ENCODE measurements around the gene APPL1.
A peak's percentile ranks its signal among the peaks of the same experiment; 100 is the strongest.

APPL1 gene, protein sequence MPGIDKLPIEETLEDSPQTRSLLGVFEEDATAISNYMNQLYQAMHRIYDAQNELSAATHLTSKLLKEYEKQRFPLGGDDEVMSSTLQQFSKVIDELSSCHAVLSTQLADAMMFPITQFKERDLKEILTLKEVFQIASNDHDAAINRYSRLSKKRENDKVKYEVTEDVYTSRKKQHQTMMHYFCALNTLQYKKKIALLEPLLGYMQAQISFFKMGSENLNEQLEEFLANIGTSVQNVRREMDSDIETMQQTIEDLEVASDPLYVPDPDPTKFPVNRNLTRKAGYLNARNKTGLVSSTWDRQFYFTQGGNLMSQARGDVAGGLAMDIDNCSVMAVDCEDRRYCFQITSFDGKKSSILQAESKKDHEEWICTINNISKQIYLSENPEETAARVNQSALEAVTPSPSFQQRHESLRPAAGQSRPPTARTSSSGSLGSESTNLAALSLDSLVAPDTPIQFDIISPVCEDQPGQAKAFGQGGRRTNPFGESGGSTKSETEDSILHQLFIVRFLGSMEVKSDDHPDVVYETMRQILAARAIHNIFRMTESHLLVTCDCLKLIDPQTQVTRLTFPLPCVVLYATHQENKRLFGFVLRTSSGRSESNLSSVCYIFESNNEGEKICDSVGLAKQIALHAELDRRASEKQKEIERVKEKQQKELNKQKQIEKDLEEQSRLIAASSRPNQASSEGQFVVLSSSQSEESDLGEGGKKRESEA

DNA sequence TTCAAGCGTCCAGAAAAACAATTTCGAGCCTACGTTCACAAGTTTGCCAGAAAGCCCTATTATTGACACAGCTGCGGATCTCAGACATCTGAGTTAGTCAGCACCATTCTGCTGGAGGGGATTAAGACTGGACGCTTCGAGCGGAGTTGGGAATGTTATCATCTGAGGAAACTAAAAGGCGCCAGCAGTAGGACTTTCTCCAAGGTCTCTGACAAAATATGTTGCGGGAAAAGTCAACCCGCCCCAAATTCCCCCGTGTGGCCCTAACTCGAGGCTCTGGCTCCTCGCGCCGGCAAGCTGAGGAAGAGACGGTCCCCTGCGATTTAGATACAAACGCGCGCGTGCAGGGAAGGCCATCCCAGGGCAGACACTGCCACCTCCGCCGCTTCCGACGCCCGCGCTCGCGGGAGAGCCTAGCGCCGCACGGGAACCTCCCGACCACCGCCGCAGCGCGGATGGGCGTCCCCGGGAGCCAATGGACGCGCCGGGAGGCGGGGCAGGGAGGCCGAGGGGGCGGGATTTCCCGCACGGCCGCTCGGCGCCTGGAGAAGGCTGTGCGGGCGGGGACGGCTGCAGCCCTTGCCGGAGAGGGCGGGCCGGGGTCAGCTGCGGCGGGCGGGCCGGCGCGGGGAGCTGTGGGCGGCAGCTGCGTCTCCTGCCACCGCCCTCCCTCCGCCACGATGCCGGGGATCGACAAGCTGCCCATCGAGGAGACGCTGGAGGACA lies at the start of gene APPL1:
Gene APPL1, plus strand, starts transcription at position 526 of the 726 bp plus-strand sequence. Its CDS starts 155 bp downstream, at position 681.
- H3K4me1 ChIP-seq (ENCODE audit: control insufficient read depth in 1 of 2, insufficient read depth in 2 of 2, low read length in 2 of 2): peaks cover 5 to 9% of the 10 kb centered on the region in 2 donors
- no peaks in the 10 kb centered on the region for H3K9me3 ChIP-seq (ENCODE audit: control insufficient read depth in 1 of 2, low read length in 2 of 2)
- H3K27me3 ChIP-seq (ENCODE audit: control insufficient read depth in 1 of 2, insufficient read depth in 2 of 2, low read length in 2 of 2): no peaks in the 10 kb centered on the region

DNA sequence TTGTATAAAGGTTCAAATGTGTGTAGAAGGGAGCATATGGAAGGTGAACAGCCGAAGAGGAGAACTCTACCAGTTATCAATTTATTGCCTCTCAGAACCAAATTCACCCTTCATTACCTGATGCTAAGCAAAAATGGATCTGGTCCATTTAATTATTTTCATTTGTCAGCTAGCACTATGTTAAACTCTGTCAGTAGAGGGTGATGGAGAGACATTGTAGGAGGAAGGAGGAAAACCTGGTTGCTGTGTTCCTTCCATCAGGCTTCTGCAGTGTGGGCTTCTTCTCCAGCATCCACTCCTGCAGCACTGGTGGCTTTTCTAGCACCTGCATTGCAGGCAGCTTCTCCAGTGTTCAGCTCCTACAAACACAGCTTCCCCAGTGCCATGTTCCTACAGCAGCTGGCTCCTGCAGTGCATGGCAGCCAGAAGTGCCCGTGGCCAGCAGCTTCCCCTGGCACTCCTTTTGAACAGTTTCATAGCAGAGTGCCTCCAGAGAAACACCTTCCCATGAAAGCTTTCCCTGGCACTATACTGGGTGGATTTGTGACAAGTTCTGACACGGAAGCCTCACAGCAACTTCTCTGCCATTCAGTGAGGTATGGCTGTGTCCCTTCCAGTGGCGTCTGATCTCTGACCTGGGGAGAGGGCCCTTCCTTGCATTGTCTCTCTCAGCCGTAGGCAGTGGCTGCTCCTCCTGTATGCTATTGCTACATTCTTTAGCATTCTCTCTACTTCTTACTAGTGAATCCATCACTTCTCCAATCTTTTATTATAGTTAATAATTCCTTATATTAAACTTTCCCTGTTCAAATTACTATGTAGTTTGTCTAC lies 47.7 kb upstream of the APPL1 start:
- Histone ChIP-seq H3K9ac (ENCODE audit: low read depth in 1 of 2, low read length in 2 of 2) (no peak overlapping the region), H3K4me3 (ENCODE audit: low read depth in 1 of 2, low read length in 2 of 2) (no peak overlapping the region), H3K27me3 (ENCODE audit: control insufficient read depth in 1 of 2, insufficient read depth in 2 of 2, low read length in 2 of 2) (no peaks in the 10 kb centered on the region), H3K4me1 (ENCODE audit: control insufficient read depth in 1 of 2, insufficient read depth in 2 of 2, low read length in 2 of 2) (no peaks in the 10 kb centered on the region), H3K36me3 (ENCODE audit: control insufficient read depth in 1 of 2, insufficient read depth in 2 of 2, low read length in 2 of 2) (no peaks in the 10 kb centered on the region), H3K9me3 (ENCODE audit: control insufficient read depth in 1 of 2, low read length in 2 of 2) (no peaks in the 10 kb centered on the region), H3K27ac (ENCODE audit: low read depth, low read length) (no peak overlapping the region)

More for the DNA sequence above, at the start of gene APPL1:
- Histone ChIP-seq H3K4me3 (ENCODE audit: low read depth in 1 of 2, low read length in 2 of 2) (peak within 1 kb of the TSS; percentile 88 to 97), H3K9ac (ENCODE audit: low read depth in 1 of 2, low read length in 2 of 2) (peak within 1 kb of the TSS; percentile 57 to 79), H3K36me3 (ENCODE audit: control insufficient read depth in 1 of 2, insufficient read depth in 2 of 2, low read length in 2 of 2) (no peaks in the 10 kb centered on the region), H3K27ac (ENCODE audit: low read depth, low read length) (peak within 1 kb of the TSS; percentile 65)

DNA sequence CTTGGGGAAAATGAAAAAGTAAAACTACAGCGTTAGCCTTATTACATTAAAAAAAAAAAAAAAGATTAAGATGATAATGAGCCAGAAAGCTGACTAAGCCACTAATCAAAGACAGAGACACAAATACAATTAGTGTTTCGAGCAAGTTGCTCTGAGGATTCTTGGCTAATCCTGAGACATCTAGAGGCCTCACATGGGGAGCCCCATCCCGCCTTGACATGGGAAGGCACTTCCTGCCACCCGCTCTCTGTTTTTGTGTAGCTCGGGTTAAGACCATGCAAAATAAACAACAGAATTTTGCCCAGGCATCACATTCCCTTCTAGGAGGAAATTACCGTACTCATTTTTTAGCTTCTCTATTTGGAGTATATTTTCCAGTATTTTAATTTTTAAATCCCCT lies 43.0 kb upstream of the APPL1 start:
- H3K27me3 ChIP-seq (ENCODE audit: control insufficient read depth in 1 of 2, insufficient read depth in 2 of 2, low read length in 2 of 2): no peaks in the 10 kb centered on the region
- H3K9me3 ChIP-seq (ENCODE audit: control insufficient read depth in 1 of 2, low read length in 2 of 2): no peaks in the 10 kb centered on the region
- no peaks in the 10 kb centered on the region for H3K36me3 ChIP-seq (ENCODE audit: control insufficient read depth in 1 of 2, insufficient read depth in 2 of 2, low read length in 2 of 2)
- H3K27ac ChIP-seq (ENCODE audit: low read depth, low read length): no peak overlapping the region
- H3K4me1 ChIP-seq (ENCODE audit: control insufficient read depth in 1 of 2, insufficient read depth in 2 of 2, low read length in 2 of 2): no peaks in the 10 kb centered on the region
- H3K4me3 ChIP-seq (ENCODE audit: low read depth in 1 of 2, low read length in 2 of 2): no peak overlapping the region
- H3K9ac ChIP-seq (ENCODE audit: low read depth in 1 of 2, low read length in 2 of 2): no peak overlapping the region

DNA sequence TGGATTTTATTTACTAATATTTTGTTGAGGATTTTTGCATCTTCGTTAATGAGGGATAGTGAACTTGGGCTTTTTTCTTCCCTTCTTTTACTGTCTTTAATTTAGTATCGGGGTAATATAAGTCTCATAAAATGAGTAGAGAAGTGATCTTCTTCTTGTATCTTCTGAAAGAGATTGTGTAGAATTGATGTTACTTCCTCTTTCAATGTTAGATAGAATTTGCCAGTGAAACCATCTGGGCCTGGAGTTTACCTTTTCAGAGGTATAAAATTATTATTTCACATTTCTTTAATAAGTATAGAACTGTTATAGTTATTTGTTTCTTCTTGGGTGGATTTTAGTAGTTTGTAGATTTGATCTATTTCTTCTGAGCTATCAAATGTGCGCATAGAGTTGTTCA lies 35.5 kb upstream of the APPL1 start:
- H3K36me3 ChIP-seq (ENCODE audit: control insufficient read depth in 1 of 2, insufficient read depth in 2 of 2, low read length in 2 of 2): no peaks in the 10 kb centered on the region
- H3K9me3 ChIP-seq (ENCODE audit: control insufficient read depth in 1 of 2, low read length in 2 of 2): no peaks in the 10 kb centered on the region
- H3K27me3 ChIP-seq (ENCODE audit: control insufficient read depth in 1 of 2, insufficient read depth in 2 of 2, low read length in 2 of 2): no peaks in the 10 kb centered on the region
- no peaks in the 10 kb centered on the region for H3K4me1 ChIP-seq (ENCODE audit: control insufficient read depth in 1 of 2, insufficient read depth in 2 of 2, low read length in 2 of 2)
- H3K4me3 ChIP-seq (ENCODE audit: low read depth in 1 of 2, low read length in 2 of 2): no peak overlapping the region
- no peak overlapping the region for H3K27ac ChIP-seq (ENCODE audit: low read depth, low read length)
- H3K9ac ChIP-seq (ENCODE audit: low read depth in 1 of 2, low read length in 2 of 2): no peak overlapping the region

DNA sequence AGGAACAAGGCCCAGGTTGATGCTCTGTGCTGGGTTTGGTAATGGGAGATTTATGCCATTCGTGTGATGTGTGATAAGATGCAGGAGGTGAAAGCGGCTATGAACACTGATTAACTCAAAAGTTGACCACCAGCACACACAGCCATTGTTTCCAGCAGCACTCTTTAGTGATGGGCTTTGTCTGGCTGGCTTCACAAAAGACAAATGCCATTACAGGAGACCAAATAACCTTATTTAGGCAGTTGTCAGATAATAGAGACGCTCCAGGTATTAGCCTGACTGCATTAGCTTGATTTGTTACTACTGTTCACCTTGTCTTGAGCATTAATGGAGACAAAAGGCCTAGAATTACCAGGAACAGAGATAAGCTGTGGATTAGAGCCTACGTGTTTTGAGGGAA lies 32.9 kb upstream of the APPL1 start:
- no peak overlapping the region for H3K27ac ChIP-seq (ENCODE audit: low read depth, low read length)
- no peaks in the 10 kb centered on the region for H3K36me3 ChIP-seq (ENCODE audit: control insufficient read depth in 1 of 2, insufficient read depth in 2 of 2, low read length in 2 of 2)
- no peaks in the 10 kb centered on the region for H3K4me1 ChIP-seq (ENCODE audit: control insufficient read depth in 1 of 2, insufficient read depth in 2 of 2, low read length in 2 of 2)
- H3K9ac ChIP-seq (ENCODE audit: low read depth in 1 of 2, low read length in 2 of 2): no peak overlapping the region
- no peak overlapping the region for H3K4me3 ChIP-seq (ENCODE audit: low read depth in 1 of 2, low read length in 2 of 2)
- H3K27me3 ChIP-seq (ENCODE audit: control insufficient read depth in 1 of 2, insufficient read depth in 2 of 2, low read length in 2 of 2): no peaks in the 10 kb centered on the region
- no peaks in the 10 kb centered on the region for H3K9me3 ChIP-seq (ENCODE audit: control insufficient read depth in 1 of 2, low read length in 2 of 2)

DNA sequence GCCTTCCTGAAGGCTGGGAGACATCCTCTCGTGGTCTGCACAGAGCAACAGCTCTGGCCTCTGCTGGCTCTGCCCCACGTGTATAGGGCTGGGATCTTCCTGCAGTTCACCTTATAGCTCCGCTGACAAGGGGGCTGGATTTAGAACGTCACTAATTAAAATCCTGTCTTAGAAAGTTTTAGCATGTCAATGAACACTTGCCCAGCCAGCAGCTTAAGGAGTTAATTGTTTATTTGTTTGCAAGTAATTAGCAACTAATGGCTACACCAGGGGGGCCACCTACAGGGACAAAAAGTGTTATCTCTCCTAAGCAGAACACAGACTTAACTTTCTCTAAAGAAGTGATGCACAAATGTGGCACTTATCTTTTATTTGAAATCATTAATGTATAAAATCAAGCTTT lies 27.6 kb upstream of the APPL1 start, which contains the start of gene HESX1:
Gene HESX1, minus strand, starts transcription at position 84 of the 403 bp plus-strand sequence. Its CDS starts 60 bp downstream, at position 24.
- Histone ChIP-seq H3K27me3 (ENCODE audit: control insufficient read depth in 1 of 2, insufficient read depth in 2 of 2, low read length in 2 of 2) (no peaks in the 10 kb centered on the region), H3K4me1 (ENCODE audit: control insufficient read depth in 1 of 2, insufficient read depth in 2 of 2, low read length in 2 of 2) (no peaks in the 10 kb centered on the region), H3K9me3 (ENCODE audit: control insufficient read depth in 1 of 2, low read length in 2 of 2) (no peaks in the 10 kb centered on the region), H3K9ac (ENCODE audit: low read depth in 1 of 2, low read length in 2 of 2) (no peak within 1 kb of the TSS), H3K27ac (ENCODE audit: low read depth, low read length) (no peak within 1 kb of the TSS), H3K36me3 (ENCODE audit: control insufficient read depth in 1 of 2, insufficient read depth in 2 of 2, low read length in 2 of 2) (no peaks in the 10 kb centered on the region), H3K4me3 (ENCODE audit: low read depth in 1 of 2, low read length in 2 of 2) (no peak within 1 kb of the TSS)

DNA sequence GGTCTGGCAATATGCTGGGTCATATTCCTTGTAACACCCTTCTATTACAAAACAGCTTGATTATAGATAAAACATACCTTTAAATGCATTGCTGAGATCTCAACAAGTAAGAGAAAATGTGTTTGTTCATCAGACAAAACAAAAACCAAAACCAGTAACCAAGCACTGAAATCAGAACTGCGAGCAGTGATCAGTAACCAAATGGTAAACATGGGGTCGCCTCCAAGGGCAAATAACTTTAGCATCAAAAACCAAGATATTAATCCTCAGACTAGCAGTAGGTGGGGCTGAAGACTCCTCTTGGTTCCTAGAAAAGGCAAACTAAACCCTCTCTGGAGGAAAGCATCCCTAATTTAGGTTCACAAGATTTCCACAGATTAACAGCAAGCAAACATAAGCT lies 21.1 kb upstream of the APPL1 start:
- Histone ChIP-seq H3K4me1 (ENCODE audit: control insufficient read depth in 1 of 2, insufficient read depth in 2 of 2, low read length in 2 of 2) (no peaks in the 10 kb centered on the region), H3K36me3 (ENCODE audit: control insufficient read depth in 1 of 2, insufficient read depth in 2 of 2, low read length in 2 of 2) (no peaks in the 10 kb centered on the region), H3K9me3 (ENCODE audit: control insufficient read depth in 1 of 2, low read length in 2 of 2) (no peaks in the 10 kb centered on the region), H3K4me3 (ENCODE audit: low read depth in 1 of 2, low read length in 2 of 2) (no peak overlapping the region), H3K27ac (ENCODE audit: low read depth, low read length) (no peak overlapping the region), H3K27me3 (ENCODE audit: control insufficient read depth in 1 of 2, insufficient read depth in 2 of 2, low read length in 2 of 2) (no peaks in the 10 kb centered on the region), H3K9ac (ENCODE audit: low read depth in 1 of 2, low read length in 2 of 2) (no peak overlapping the region)

DNA sequence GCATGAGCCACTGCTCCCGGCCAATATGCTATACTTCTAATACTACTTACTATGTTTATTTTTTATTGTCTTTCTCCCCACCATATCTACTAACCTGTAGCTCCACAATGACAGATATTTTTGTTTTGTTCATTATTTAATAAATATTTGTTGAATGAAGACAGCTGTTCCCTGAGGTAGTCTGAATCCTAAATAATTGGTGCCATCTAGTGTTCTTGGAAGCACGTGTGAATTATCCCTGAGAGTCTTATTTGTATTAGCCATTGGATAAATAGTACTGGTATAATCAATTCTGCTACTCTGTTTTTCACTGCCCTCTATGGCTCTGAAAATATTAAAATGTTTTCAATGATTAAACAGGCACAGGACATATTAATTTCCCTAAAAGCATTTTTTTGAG lies 5.6 kb upstream of the APPL1 start:
- Histone ChIP-seq H3K36me3 (ENCODE audit: control insufficient read depth in 1 of 2, insufficient read depth in 2 of 2, low read length in 2 of 2) (no peaks in the 10 kb centered on the region), H3K9ac (ENCODE audit: low read depth in 1 of 2, low read length in 2 of 2) (no peak overlapping the region), H3K4me3 (ENCODE audit: low read depth in 1 of 2, low read length in 2 of 2) (no peak overlapping the region), H3K4me1 (ENCODE audit: control insufficient read depth in 1 of 2, insufficient read depth in 2 of 2, low read length in 2 of 2) (no peaks in the 10 kb centered on the region), H3K9me3 (ENCODE audit: control insufficient read depth in 1 of 2, low read length in 2 of 2) (no peaks in the 10 kb centered on the region), H3K27me3 (ENCODE audit: control insufficient read depth in 1 of 2, insufficient read depth in 2 of 2, low read length in 2 of 2) (no peaks in the 10 kb centered on the region), H3K27ac (ENCODE audit: low read depth, low read length) (no peak overlapping the region)

DNA sequence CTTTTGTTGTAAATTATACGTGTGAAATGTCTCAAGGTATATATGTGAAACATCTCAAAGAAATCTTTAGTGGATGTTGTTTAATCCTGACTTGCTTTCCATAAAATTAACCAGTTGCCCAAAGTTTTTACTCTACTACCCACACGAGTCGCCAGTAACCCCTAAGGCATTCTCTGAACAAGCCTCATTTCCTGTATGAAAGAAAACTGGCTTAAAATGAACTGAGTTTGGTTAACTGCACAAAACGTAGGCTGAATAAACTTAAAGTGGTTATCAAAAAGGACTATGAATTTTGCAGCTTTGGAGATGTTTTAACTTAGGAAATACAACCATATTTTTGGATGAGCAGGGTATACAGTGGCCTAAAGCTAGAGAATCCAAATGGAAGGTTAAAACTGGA lies 2.7 kb upstream of the APPL1 start:
- Histone ChIP-seq H3K4me3 (ENCODE audit: low read depth in 1 of 2, low read length in 2 of 2) (no peak overlapping the region), H3K4me1 (ENCODE audit: control insufficient read depth in 1 of 2, insufficient read depth in 2 of 2, low read length in 2 of 2) (peaks cover 2 to 7% of the 10 kb centered on the region in 2 donors), H3K27ac (ENCODE audit: low read depth, low read length) (no peak overlapping the region), H3K27me3 (ENCODE audit: control insufficient read depth in 1 of 2, insufficient read depth in 2 of 2, low read length in 2 of 2) (no peaks in the 10 kb centered on the region), H3K9me3 (ENCODE audit: control insufficient read depth in 1 of 2, low read length in 2 of 2) (no peaks in the 10 kb centered on the region), H3K9ac (ENCODE audit: low read depth in 1 of 2, low read length in 2 of 2) (no peak overlapping the region), H3K36me3 (ENCODE audit: control insufficient read depth in 1 of 2, insufficient read depth in 2 of 2, low read length in 2 of 2) (no peaks in the 10 kb centered on the region)

Data from duodenal mucosa (tissue), 2 donors.